GM19043 (cell line): ENCODE data around the gene ELF5.
A peak's percentile ranks its signal among the peaks of the same experiment; 100 is the strongest.

Experiments
- ATAC-seq: cut with Tn5 transposase; IDR thresholded peaks from one replicate; pipeline ENCODE4 v1.9.1; 2021; ENCODE audit warnings: low read depth; ENCODE audit not compliant: unreplicated experiment

Gene ELF5

GRCh38 chr11:34523053-34523452 is 9.5 kb upstream of the ELF5 start:
- ATAC-seq: no peak

GRCh38 chr11:34522188-34522587 is 8.6 kb upstream of the ELF5 start:
- no peak for ATAC-seq

- ATAC-seq: no peak
Measured at GRCh38 chr11:34521265-34521664, 7.7 kb upstream of the ELF5 start.

GRCh38 chr11:34519595-34520235 is 6.1 kb upstream of the ELF5 start:
- no peak for ATAC-seq

GRCh38 chr11:34516247-34517040 is 2.9 kb upstream of the ELF5 start:
- no peak for ATAC-seq

GRCh38 chr11:34514597-34514996 is 1.0 kb upstream of the ELF5 start:
- no peak for ATAC-seq

- peak; percentile 77 for ATAC-seq
Measured at GRCh38 chr11:34512840-34513681, 533 bp downstream of the ELF5 start.

- ATAC-seq: no peak
Measured at GRCh38 chr11:34510673-34511072, 2.9 kb downstream of the ELF5 start.

GRCh38 chr11:34510218-34510617 is 3.4 kb downstream of the ELF5 start:
- ATAC-seq: no peak

GRCh38 chr11:34509336-34509876 is 4.2 kb downstream of the ELF5 start:
- no peak for ATAC-seq

- no peak for ATAC-seq
Measured at GRCh38 chr11:34508524-34508923, 5.1 kb downstream of the ELF5 start.

GRCh38 chr11:34507610-34508009 is 6.0 kb downstream of the ELF5 start:
- ATAC-seq: no peak

- ATAC-seq: no peak
Measured at GRCh38 chr11:34507156-34507555, 6.4 kb downstream of the ELF5 start.

GRCh38 chr11:34505874-34506273 is 7.7 kb downstream of the ELF5 start:
- no peak for ATAC-seq

- ATAC-seq: no peak
Measured at GRCh38 chr11:34502949-34503348, 10.6 kb downstream of the ELF5 start.

- ATAC-seq: no peak
Measured at GRCh38 chr11:34501949-34502348, 11.6 kb downstream of the ELF5 start.

- no peak for ATAC-seq
Measured at GRCh38 chr11:34501500-34501899, 12.1 kb downstream of the ELF5 start.

GRCh38 chr11:34499719-34500500 is 13.7 kb downstream of the ELF5 start:
- ATAC-seq: no peak

- ATAC-seq: no peak
Measured at GRCh38 chr11:34495724-34496377, 17.7 kb downstream of the ELF5 start.

GRCh38 chr11:34495239-34495723 is 18.3 kb downstream of the ELF5 start:
- ATAC-seq: no peak
